GM23248 (cell line): ENCODE measurements around the gene TNNI2. TPM values are rescaled to one million over a fixed set of nuclear protein-coding genes. Genes with fewer than 3 reads are reported as not detected.

Experiments used
- DNase-seq: peaks from one replicate; pipeline ENCODE4 v3.0.0-alpha.2; 2015
- H2AFZ ChIP-seq: fragments of 200-600 bp; sonication (generic); 2 replicates; pipeline ENCODE4 v1.6.1; 2016; ENCODE audit warnings: antibody characterized with exemption
- H3F3A ChIP-seq: fragments of 200-600 bp; sonication (generic); 2 replicates; pipeline ENCODE4 v1.6.1; 2016; ENCODE audit warnings: mild to moderate bottlenecking, antibody characterized with exemption, mixed run types; ENCODE audit not compliant: insufficient read depth
- H3K27ac ChIP-seq: fragments of 200-600 bp; sonication (generic); 2 replicates; pipeline ENCODE4 v1.5.1; 2016; ENCODE audit warnings: mild to moderate bottlenecking
- H3K27me3 ChIP-seq: fragments of 200-600 bp; sonication (generic); replicated peaks from 2 replicates; pipeline ENCODE4 v1.6.1; 2016; ENCODE audit warnings: mild to moderate bottlenecking; ENCODE audit not compliant: insufficient read depth
- H3K36me3 ChIP-seq: fragments of 200-600 bp; sonication (generic); 2 replicates; pipeline ENCODE4 v1.6.1; 2016; ENCODE audit warnings: low read depth, mild to moderate bottlenecking
- H3K4me1 ChIP-seq: fragments of 200-600 bp; sonication (generic); 2 replicates; pipeline ENCODE4 v1.6.1; 2016; ENCODE audit warnings: mild to moderate bottlenecking; ENCODE audit not compliant: insufficient read depth
- H3K4me2 ChIP-seq: fragments of 200-600 bp; sonication (generic); one replicate; pipeline ENCODE4 v1.6.1; 2016; ENCODE audit warnings: mild to moderate bottlenecking; ENCODE audit not compliant: unreplicated experiment
- H3K4me3 ChIP-seq: fragments of 200-600 bp; sonication (generic); 2 replicates; pipeline ENCODE4 v1.5.1; 2016; ENCODE audit warnings: mild to moderate bottlenecking
- H3K79me2 ChIP-seq: fragments of 200-600 bp; sonication (generic); 2 replicates; pipeline ENCODE4 v1.6.1; 2016; ENCODE audit warnings: mild to moderate bottlenecking; ENCODE audit not compliant: insufficient read depth
- H3K9ac ChIP-seq: fragments of 200-600 bp; sonication (generic); 2 replicates; pipeline ENCODE4 v1.6.1; 2016; ENCODE audit warnings: mild to moderate bottlenecking
- H3K9me2 ChIP-seq: fragments of 200-600 bp; sonication (generic); 2 replicates; pipeline ENCODE4 v1.6.1; 2016; ENCODE audit warnings: mixed run types, mild to moderate bottlenecking, moderate library complexity; ENCODE audit not compliant: insufficient read depth
- H3K9me3 ChIP-seq: fragments of 200-600 bp; sonication (generic); one replicate; pipeline ENCODE4 v1.6.1; 2017; ENCODE audit warnings: low read depth
- H4K20me1 ChIP-seq: fragments of 200-600 bp; sonication (generic); 2 replicates; pipeline ENCODE4 v1.6.0; 2016; ENCODE audit not compliant: insufficient read depth
- EZH2 ChIP-seq: fragments of 200-600 bp; sonication (generic); IDR thresholded peaks from 2 replicates; pipeline ENCODE4 v1.6.1; 2018; ENCODE audit warnings: antibody characterized with exemption, mild to moderate bottlenecking; ENCODE audit not compliant: insufficient read depth, poor library complexity, severe bottlenecking
- EZH2phosphoT487 ChIP-seq: fragments of 200-600 bp; sonication (generic); IDR thresholded peaks from 2 replicates; pipeline ENCODE4 v1.6.1; 2018; ENCODE audit warnings: antibody characterized with exemption, moderate library complexity, mild to moderate bottlenecking, low read depth; ENCODE audit not compliant: insufficient read depth
- WGBS, 2 experiments: methylation state at CpG; one replicate each; pipeline ENCODE4 v1.1.6; 2015 to 2017; ENCODE audit warnings: low lambda C conversion rate in 2 of 2, low coverage in 1 of 2; ENCODE audit errors: missing lambda C conversion rate in 2 of 2; 5-methylcytosine and 5-hydroxymethylcytosine counted together
- in situ Hi-C: fragments of 300-500 bp; cut with MboI; formaldehyde crosslinking; loops from 2 replicates; pipeline ENCODE4 v1.15.0; 2020
- polyA plus RNA-seq: library from polyadenylated mRNA; unstranded; fragments of >200 nt; fragmentation: Nextera tagmentation; extraction: Ambion mirVana; gene quantifications from 2 replicates; pipeline ENCODE4 v1.2.1, GENCODE V29; 2016
- total RNA-seq: library from RNA; depleted of rRNA; stranded (reverse); fragments of >200 nt; shearing (Covaris generic); gene quantifications from 2 replicates; pipeline ENCODE4 v1.2.3, GENCODE V29; 2014

TNNI2 gene
- total and polyA plus RNA-seq, 2 experiments from 2014 or later = not detected

DNA sequence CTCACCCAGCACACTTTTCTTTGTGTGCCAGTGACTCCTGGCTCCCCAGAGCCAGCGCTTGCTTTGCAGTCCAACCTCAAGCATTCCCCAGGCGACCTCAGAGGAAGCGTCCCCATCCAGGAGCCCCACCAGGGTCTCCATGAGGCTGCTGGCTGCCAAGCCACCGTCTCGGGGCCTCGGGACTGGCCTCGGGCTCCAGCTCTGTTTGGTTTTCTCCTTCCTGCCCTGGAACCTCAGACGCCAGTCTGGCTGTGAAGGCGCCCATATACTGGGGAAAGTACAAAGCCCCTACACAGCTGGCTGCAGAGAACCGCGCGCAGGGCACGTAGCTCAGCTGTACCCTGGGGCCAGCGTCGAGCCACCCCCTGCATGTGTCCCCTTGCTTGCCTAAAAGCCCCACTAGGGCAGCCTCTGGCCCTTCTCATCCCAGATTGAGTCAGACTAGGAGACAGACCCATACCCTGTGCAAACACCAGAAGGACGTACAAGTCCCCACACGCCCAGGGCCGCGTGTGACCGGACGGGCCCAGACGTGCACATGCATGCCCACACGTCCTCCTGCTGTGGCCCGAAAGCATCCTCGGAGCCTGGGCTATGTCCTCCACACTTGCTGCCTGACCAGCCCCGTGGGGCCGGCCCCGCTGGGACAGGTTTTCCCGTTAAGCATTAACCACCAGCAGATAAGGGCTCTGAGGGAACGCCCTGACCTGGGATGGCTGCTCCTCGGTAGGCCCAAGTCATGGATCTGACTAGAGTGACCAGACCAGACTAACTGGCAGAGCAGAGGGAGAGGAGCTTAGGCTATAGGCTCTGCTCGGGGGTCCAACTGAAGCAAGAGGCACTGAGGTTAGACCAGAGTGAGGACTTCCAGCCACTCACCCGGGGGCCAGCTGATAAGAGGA, 8.2 kb upstream of the TNNI2 start:
- Histone ChIP-seq H3K27ac (no peak overlapping the region), H3K9ac (no peak overlapping the region), H3K4me3 (no peak overlapping the region), H3F3A (no peaks in the 10 kb centered on the region), H4K20me1 (no peaks in the 10 kb centered on the region), H3K9me2 (no peaks in the 10 kb centered on the region), H2AFZ (no peak overlapping the region), H3K27me3 (no peaks in the 10 kb centered on the region; the same call in 1 of the 2 replicates), H3K36me3 (no peaks in the 10 kb centered on the region), H3K4me2 (no peak overlapping the region), H3K9me3 (no peaks in the 10 kb centered on the region), H3K79me2 (no peaks in the 10 kb centered on the region), H3K4me1 (peaks cover 27% of the 10 kb centered on the region)
- WGBS, 2 experiments = 74 to 75% methylated on average over 33 of the region's 33 CpGs
- no peak for TF ChIP-seq EZH2
- TF ChIP-seq EZH2phosphoT487 = no peak
- no peak for DNase-seq
- in situ Hi-C loops = no loop called here

- H3K9me3 ChIP-seq = no peaks in the 10 kb centered on the region
- no peak overlapping the region for H2AFZ ChIP-seq
- no peak overlapping the region for H3K4me3 ChIP-seq
- H3K36me3 ChIP-seq = no peaks in the 10 kb centered on the region
- no peak for DNase-seq
- TF ChIP-seq EZH2 (no peak), EZH2phosphoT487 (no peak)
- H4K20me1 ChIP-seq = no peaks in the 10 kb centered on the region
- no peaks in the 10 kb centered on the region for H3K9me2 ChIP-seq
- H3K4me2 ChIP-seq = no peak overlapping the region
- no peak overlapping the region for H3K27ac ChIP-seq
- in situ Hi-C loops = no loop called here
- no peaks in the 10 kb centered on the region; the same call in 1 of the 2 replicates for H3K27me3 ChIP-seq
- 54 to 67% methylated on average over 20 to 26 of the region's 26 CpGs for WGBS, 2 experiments
- no peaks in the 10 kb centered on the region for H3F3A ChIP-seq
- H3K9ac ChIP-seq = no peak overlapping the region
- peaks cover 23% of the 10 kb centered on the region for H3K4me1 ChIP-seq
- H3K79me2 ChIP-seq = no peaks in the 10 kb centered on the region
Measured at GRCh38 chr11:1831338-1832210, 7.2 kb upstream of the TNNI2 start.

- in situ Hi-C loops = no loop called here
- no peaks in the 10 kb centered on the region for H3F3A ChIP-seq
- H3K4me2 ChIP-seq = no peak overlapping the region
Measured at GRCh38 chr11:1832211-1832919, 6.4 kb upstream of the TNNI2 start.

DNA sequence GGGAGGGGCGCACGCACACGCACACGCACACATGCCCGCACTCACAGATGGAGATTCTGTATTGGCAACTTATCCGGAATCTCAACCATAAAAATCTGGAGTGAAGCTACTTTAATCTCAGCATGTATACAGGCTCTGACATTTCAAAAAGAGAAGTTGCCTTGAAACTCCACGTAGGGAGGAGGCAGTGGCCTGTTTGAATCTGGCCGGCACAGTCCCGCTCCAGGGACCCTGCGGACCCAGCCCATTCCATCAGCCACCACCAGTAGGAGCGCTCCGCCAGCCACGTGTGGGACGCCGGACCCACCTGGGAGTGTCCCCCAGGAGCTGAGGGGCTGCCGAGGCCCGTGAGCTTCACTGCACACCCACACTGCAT, 5.9 kb upstream of the TNNI2 start:
- H2AFZ ChIP-seq = no peak overlapping the region
- no peak overlapping the region for H3K9ac ChIP-seq
- no peak overlapping the region for H3K4me2 ChIP-seq
- H3K9me3 ChIP-seq = no peaks in the 10 kb centered on the region
- H3K27ac ChIP-seq = no peak overlapping the region
- no peaks in the 10 kb centered on the region for H3K36me3 ChIP-seq
- no peaks in the 10 kb centered on the region for H3K79me2 ChIP-seq
- WGBS, 2 experiments = 46 to 47% methylated on average over 17 of the region's 17 CpGs
- no peaks in the 10 kb centered on the region for H3K9me2 ChIP-seq
- in situ Hi-C loops = no loop called here
- TF ChIP-seq EZH2phosphoT487 = no peak
- no peak for TF ChIP-seq EZH2
- peaks cover 10% of the 10 kb centered on the region for H3K4me1 ChIP-seq
- H3K4me3 ChIP-seq = no peak overlapping the region
- H3K27me3 ChIP-seq = no peaks in the 10 kb centered on the region; the same call in 1 of the 2 replicates
- no peaks in the 10 kb centered on the region for H4K20me1 ChIP-seq
- H3F3A ChIP-seq = no peaks in the 10 kb centered on the region
- DNase-seq = no peak

More at GRCh38 chr11:1832211-1832919, 6.4 kb upstream of the TNNI2 start:
- no peaks in the 10 kb centered on the region for H4K20me1 ChIP-seq
- no peak overlapping the region for H3K27ac ChIP-seq
- peak; percentile 28 for DNase-seq
- H3K4me1 ChIP-seq = peaks cover 15% of the 10 kb centered on the region
- H3K4me3 ChIP-seq = no peak overlapping the region
- H3K9me2 ChIP-seq = no peaks in the 10 kb centered on the region
- H3K27me3 ChIP-seq = no peaks in the 10 kb centered on the region; the same call in 1 of the 2 replicates
- H3K36me3 ChIP-seq = no peaks in the 10 kb centered on the region
- H3K9me3 ChIP-seq = no peaks in the 10 kb centered on the region
- WGBS, 2 experiments = 17 to 31% methylated on average over 19 to 36 of the region's 40 CpGs
- H2AFZ ChIP-seq = no peak overlapping the region
- H3K9ac ChIP-seq = no peak overlapping the region
- no peak for TF ChIP-seq EZH2
- no peaks in the 10 kb centered on the region for H3K79me2 ChIP-seq
